ENCODE measurements around the gene NT5C1A.

DNA sequence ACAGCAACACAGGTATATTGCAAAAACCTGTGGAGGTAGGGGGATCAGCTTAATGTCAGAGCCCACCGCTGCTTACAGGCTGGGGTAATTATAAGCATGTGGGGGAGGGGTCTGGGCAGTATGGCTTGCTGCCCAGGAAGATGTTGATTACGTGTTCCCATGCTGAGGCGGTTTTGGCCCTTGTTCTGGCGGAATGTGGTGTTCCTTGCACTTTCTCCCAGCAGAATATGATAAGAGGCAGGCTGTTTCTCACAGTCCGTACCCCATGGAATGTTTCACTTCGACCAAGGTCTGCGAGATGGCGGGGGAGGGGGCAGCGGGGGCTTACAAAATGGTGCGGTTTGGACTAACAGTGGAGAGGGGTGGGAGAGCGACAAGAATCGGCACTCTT is 29.1 kb upstream of the NT5C1A start:
- TF ChIP-seq, protein P1, sequence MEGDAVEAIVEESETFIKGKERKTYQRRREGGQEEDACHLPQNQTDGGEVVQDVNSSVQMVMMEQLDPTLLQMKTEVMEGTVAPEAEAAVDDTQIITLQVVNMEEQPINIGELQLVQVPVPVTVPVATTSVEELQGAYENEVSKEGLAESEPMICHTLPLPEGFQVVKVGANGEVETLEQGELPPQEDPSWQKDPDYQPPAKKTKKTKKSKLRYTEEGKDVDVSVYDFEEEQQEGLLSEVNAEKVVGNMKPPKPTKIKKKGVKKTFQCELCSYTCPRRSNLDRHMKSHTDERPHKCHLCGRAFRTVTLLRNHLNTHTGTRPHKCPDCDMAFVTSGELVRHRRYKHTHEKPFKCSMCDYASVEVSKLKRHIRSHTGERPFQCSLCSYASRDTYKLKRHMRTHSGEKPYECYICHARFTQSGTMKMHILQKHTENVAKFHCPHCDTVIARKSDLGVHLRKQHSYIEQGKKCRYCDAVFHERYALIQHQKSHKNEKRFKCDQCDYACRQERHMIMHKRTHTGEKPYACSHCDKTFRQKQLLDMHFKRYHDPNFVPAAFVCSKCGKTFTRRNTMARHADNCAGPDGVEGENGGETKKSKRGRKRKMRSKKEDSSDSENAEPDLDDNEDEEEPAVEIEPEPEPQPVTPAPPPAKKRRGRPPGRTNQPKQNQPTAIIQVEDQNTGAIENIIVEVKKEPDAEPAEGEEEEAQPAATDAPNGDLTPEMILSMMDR (conservative IDR thresholded peaks at IDR 0.05; ENCODE audit: low read depth, low read length), result no peak
- no peak for TF ChIP-seq EZH2 (IDR thresholded peaks at IDR 0.05; ENCODE audit: borderline replicate concordance, low read depth, low read length, poor library complexity, severe bottlenecking)

Measured in A673 (cell line).